ENCODE results near the gene MAPKAPK5. TPM values are rescaled to one million over a fixed set of nuclear protein-coding genes. Genes with fewer than 3 reads are reported as not detected.

MAPKAPK5 gene
- total RNA-seq, 1 experiment from 2014 or later, result 85.7 TPM

DNA sequence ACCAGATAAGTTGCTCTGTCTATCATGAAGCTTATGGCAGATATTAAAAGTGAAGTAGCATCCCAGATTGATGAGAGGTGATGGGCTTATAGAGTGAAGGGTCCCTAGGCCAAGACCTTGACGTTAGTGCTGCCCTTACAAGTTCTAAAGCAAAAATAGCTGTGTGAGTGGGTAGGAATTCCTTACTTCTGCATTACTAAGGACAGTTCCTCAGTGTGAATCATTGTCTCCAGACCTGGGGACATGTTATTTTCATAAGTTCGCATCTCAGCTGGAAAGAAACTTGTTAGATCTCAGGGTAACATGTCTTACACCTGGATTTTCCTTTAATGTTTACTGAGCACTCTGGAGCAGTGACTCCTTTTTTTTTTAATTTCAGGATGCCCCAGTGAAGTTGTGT, 28.7 kb downstream of the MAPKAPK5 start:
- no peak overlapping the region for H4K5ac ChIP-seq (ENCODE audit: insufficient read length, low read depth, low read length)
- DNase-seq, result no peak
- H3K56ac ChIP-seq (ENCODE audit: insufficient read length, low read depth, low read length), result no peak overlapping the region
- H2AK5ac ChIP-seq (ENCODE audit: insufficient read length, low read length), result no peak overlapping the region
- H4K91ac ChIP-seq (ENCODE audit: insufficient read length, low read depth, low read length), result no peak overlapping the region
- H2BK5ac ChIP-seq (ENCODE audit: insufficient read length, low read length), result no peak overlapping the region
- peaks cover 9% of the 10 kb centered on the region for H3K4me1 ChIP-seq (ENCODE audit: insufficient read depth, low read length)
- H3K9ac ChIP-seq (ENCODE audit: extremely low read depth, insufficient read length, low read length), result no peak overlapping the region
- no peaks in the 10 kb centered on the region for H3K27me3 ChIP-seq (ENCODE audit: insufficient read depth, low read length)
- H3K23ac ChIP-seq (ENCODE audit: insufficient read length, low read depth, low read length), result no peak overlapping the region
- no peaks in the 10 kb centered on the region for H3K9me3 ChIP-seq (ENCODE audit: control insufficient read depth, low read depth, low read length)
- H4K8ac ChIP-seq (replicated peaks; ENCODE audit: insufficient read length, low read depth, low read length), result no peak overlapping the region
- H2AFZ ChIP-seq (ENCODE audit: low read length), result no peak overlapping the region
- no peak overlapping the region for H2BK15ac ChIP-seq (ENCODE audit: low read depth, low read length)
- TF ChIP-seq CTCF (conservative IDR thresholded peaks at IDR 0.05), result no peak
- H3K27ac ChIP-seq (ENCODE audit: insufficient read length, low read depth, low read length), result no peak overlapping the region
- no peaks in the 10 kb centered on the region for H3K79me2 ChIP-seq (ENCODE audit: insufficient read depth, low read length)
- Mint-ChIP-seq H3K27ac (peak overlapping the region; percentile 11 to 80 (median 36); a peak in 4 of 7 replicates), H3K4me3 (peak overlapping the region in 1 of 2 experiments; percentile 21; a peak in 2 of 5 replicates), H3K36me3 (ENCODE audit: insufficient read depth in 1 of 3, low read depth in 3 of 3) (peaks cover 34 to 69% (median 57%) of the 10 kb centered on the region in 3 experiments; a peak in 6 of 7 replicates), H3K4me1 (peaks cover 44 to 50% of the 10 kb centered on the region in 2 experiments), H3K9me3 (peaks cover 0 to 3% of the 10 kb centered on the region in 2 experiments; a peak in 1 of 5 replicates), H3K27me3 (ENCODE audit: low read depth) (no peaks in the 10 kb centered on the region)
- no peak overlapping the region for H2BK120ac ChIP-seq (ENCODE audit: low read depth, low read length, poor library complexity, severe bottlenecking)
- peaks cover 4% of the 10 kb centered on the region for H3K79me1 ChIP-seq (ENCODE audit: insufficient read depth, low read depth, low read length, poor library complexity, severe bottlenecking)
- no peak overlapping the region for H3K4me2 ChIP-seq (ENCODE audit: insufficient read depth, insufficient read length, low read length)
- no peak overlapping the region for H2BK12ac ChIP-seq (ENCODE audit: insufficient read length, low read depth, low read length)
- H3K18ac ChIP-seq (ENCODE audit: insufficient read length, low read depth, low read length), result no peak overlapping the region
- H3K14ac ChIP-seq (ENCODE audit: insufficient read depth, low read length), result no peak overlapping the region
- H2BK20ac ChIP-seq (ENCODE audit: low read depth, low read length, poor library complexity, severe bottlenecking), result no peak overlapping the region
- H4K20me1 ChIP-seq (ENCODE audit: control insufficient read depth, insufficient read depth, insufficient read length), result no peaks in the 10 kb centered on the region
- H3K23me2 ChIP-seq (ENCODE audit: insufficient read length, low read depth, low read length, poor library complexity, severe bottlenecking), result no peaks in the 10 kb centered on the region
- WGBS (ENCODE audit: extremely low coverage, insufficient read length, low lambda C conversion rate), result no CpG with 5 or more reads among the region's 2 CpGs
- no peak overlapping the region for H3K4ac ChIP-seq (ENCODE audit: low read depth, low read length)
- no peak overlapping the region for H3T11ph ChIP-seq (ENCODE audit: low read length)

All from H9 (cell line).